H1 (cell line): ENCODE results near the gene PRICKLE3. TPM values are rescaled to one million over a fixed set of nuclear protein-coding genes. Genes with fewer than 3 reads are reported as not detected.

Experiments
- ATF3 ChIP-seq: IDR thresholded peaks from 2 replicates; pipeline ENCODE4 v1.6.1; 2011; ENCODE audit warnings: low read depth, mild to moderate bottlenecking, low read length; ENCODE audit not compliant: insufficient read depth
- BCL11A ChIP-seq, 2 experiments: IDR thresholded peaks; one replicate each; pipeline ENCODE4 v1.6.1; 2011; ENCODE audit warnings: low read depth in 2 of 2, low read length in 2 of 2, mild to moderate bottlenecking in 2 of 2
- JUN ChIP-seq: IDR thresholded peaks from 2 replicates; pipeline ENCODE4 v1.6.1; 2011; ENCODE audit warnings: low read depth, mild to moderate bottlenecking, improper control_type of control experiment, low read length
- polyA plus RNA-seq, 7 experiments: library from polyadenylated mRNA; depleted of rRNA in 3 of 7; stranded (reverse) in 5 of 7; unstranded in 2 of 7; fragments of >200 nt in 5 of 7; fragments of 200-250 nt in 2 of 7; gene quantifications; 1 replicate in 5 of 7; 2 replicates in 1 of 7; 4 replicates in 1 of 7; pipeline versions ENCODE4 v1.2.1 to v1.2.3, GENCODE V29; 2011 to 2013; ENCODE audit warnings: missing spikeins in 2 of 7, mixed read lengths in 2 of 7
- total RNA-seq: library from RNA; stranded (reverse); fragmentation: NEBNext Ultra II Directional; extraction: Animal tissue kit (Norgen Biotek cat#: 25700); gene quantifications from 2 replicates; pipeline ENCODE4 v1.2.1, GENCODE V29; 2021
- TF ChIP-seq, protein P1 (sequence below), 3 experiments: IDR thresholded peaks; 1 replicate in 2 of 3; 2 replicates in 1 of 3; pipeline versions ENCODE4 v1.5.1 to v1.6.1; 2011; ENCODE audit warnings: low read length in 3 of 3, mild to moderate bottlenecking in 3 of 3, inconsistent platforms in 2 of 3, low read depth in 1 of 3, moderate library complexity in 1 of 3; ENCODE audit not compliant: insufficient read depth in 1 of 3; ENCODE audit errors: control extremely low read depth in 1 of 3

The PRICKLE3 gene
- total and polyA plus RNA-seq, 2 of the 8 experiments (the other 6 are each of a cell fraction or from before 2014, with no cell fraction given), result 9.1 to 10.6 TPM

- TF ChIP-seq, protein P1, sequence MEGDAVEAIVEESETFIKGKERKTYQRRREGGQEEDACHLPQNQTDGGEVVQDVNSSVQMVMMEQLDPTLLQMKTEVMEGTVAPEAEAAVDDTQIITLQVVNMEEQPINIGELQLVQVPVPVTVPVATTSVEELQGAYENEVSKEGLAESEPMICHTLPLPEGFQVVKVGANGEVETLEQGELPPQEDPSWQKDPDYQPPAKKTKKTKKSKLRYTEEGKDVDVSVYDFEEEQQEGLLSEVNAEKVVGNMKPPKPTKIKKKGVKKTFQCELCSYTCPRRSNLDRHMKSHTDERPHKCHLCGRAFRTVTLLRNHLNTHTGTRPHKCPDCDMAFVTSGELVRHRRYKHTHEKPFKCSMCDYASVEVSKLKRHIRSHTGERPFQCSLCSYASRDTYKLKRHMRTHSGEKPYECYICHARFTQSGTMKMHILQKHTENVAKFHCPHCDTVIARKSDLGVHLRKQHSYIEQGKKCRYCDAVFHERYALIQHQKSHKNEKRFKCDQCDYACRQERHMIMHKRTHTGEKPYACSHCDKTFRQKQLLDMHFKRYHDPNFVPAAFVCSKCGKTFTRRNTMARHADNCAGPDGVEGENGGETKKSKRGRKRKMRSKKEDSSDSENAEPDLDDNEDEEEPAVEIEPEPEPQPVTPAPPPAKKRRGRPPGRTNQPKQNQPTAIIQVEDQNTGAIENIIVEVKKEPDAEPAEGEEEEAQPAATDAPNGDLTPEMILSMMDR (IDR thresholded peaks at IDR 0.05; ENCODE audit: control extremely low read depth in 1 of 3, insufficient read depth in 1 of 3, low read depth in 1 of 3, low read length in 3 of 3), result no peak
- TF ChIP-seq BCL11A (IDR thresholded peaks at IDR 0.05; ENCODE audit: low read depth in 2 of 2, low read length in 2 of 2) (no peak), JUN (no peak), ATF3 (no peak)
Measured at GRCh38 chrX:49221868-49222267, 35.7 kb upstream of the PRICKLE3 start (continued).
